Upper lobe of left lung (tissue), 4 donors: Measurements from ENCODE around the gene TRAF1.

Experiments
- POLR2AphosphoS5 ChIP-seq, 2 donors: sonication (generic); formaldehyde crosslinking; IDR thresholded peaks; one replicate each; pipeline ENCODE4 v1.5.1; 2017; ENCODE audit warnings: antibody characterized with exemption in 2 of 2
- TF ChIP-seq, protein P1 (sequence below), 6 experiments: fragments of 450-650 bp in 4 of 6; fragments of 200-600 bp in 2 of 6; sonication (generic) in 2 of 6; IDR thresholded peaks; one replicate each; pipeline ENCODE4 v1.5.1; 2016 to 2019; ENCODE audit warnings: antibody characterized with exemption in 6 of 6

DNA sequence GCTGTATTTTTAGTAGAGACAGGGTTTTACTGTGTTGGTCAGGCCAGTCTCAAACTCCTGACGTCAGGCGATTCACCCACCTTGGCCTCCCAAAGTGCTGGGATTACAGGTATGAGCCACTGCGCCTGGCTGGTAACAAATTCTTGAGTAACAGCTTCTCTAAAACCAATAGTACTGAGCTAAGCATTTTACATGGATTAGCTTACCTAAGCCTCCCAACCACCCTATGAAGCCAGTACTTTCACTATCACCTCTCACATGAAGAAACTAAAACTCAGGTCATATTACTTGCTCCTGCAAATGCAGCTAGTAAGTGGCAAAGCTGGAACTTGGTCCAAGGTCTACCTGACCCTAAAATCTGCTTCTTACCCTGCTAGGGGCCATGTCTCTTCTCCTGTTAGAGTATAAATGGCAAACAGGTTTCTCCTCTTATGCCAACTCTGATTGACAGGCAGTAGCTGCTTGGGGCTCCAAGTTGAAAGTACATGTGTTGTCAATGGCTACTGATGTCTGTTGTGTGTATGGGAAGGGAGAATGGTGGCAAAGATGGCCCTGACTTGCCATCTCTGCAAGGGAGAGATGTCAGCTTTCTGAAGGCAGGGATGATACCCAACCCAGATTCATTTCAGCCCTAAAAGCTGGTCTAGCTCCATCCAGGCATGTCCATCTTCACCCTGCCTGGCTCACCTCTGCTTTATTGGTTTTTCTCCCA lies 53.6 kb downstream of the TRAF1 start:
- TF ChIP-seq, protein P1, sequence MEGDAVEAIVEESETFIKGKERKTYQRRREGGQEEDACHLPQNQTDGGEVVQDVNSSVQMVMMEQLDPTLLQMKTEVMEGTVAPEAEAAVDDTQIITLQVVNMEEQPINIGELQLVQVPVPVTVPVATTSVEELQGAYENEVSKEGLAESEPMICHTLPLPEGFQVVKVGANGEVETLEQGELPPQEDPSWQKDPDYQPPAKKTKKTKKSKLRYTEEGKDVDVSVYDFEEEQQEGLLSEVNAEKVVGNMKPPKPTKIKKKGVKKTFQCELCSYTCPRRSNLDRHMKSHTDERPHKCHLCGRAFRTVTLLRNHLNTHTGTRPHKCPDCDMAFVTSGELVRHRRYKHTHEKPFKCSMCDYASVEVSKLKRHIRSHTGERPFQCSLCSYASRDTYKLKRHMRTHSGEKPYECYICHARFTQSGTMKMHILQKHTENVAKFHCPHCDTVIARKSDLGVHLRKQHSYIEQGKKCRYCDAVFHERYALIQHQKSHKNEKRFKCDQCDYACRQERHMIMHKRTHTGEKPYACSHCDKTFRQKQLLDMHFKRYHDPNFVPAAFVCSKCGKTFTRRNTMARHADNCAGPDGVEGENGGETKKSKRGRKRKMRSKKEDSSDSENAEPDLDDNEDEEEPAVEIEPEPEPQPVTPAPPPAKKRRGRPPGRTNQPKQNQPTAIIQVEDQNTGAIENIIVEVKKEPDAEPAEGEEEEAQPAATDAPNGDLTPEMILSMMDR (IDR thresholded peaks at IDR 0.05): no peak
- no peak for TF ChIP-seq POLR2AphosphoS5 (IDR thresholded peaks at IDR 0.05)
